Trophoblast cell (in vitro differentiated cells and primary cell): Measurements from ENCODE around the gene DDI2.

ENCODE experiments used
- DNase-seq, 2 donors: peaks; one replicate each; pipeline ENCODE4 v3.0.0-alpha.2; 2016
- H2AFZ ChIP-seq: 2 replicates; pipeline ENCODE4 v1.6.1; 2013; ENCODE audit warnings: low read length, moderate library complexity, mild to moderate bottlenecking; ENCODE audit not compliant: insufficient read depth, poor library complexity
- H2AK5ac ChIP-seq: 2 replicates; pipeline ENCODE4 v1.6.1; 2013; ENCODE audit warnings: mild to moderate bottlenecking, low read length
- H2BK120ac ChIP-seq: 2 replicates; pipeline ENCODE4 v1.6.1; 2013; ENCODE audit warnings: low read length, mild to moderate bottlenecking, moderate library complexity; ENCODE audit not compliant: insufficient read depth, poor library complexity
- H2BK12ac ChIP-seq: 2 replicates; pipeline ENCODE4 v1.6.1; 2013; ENCODE audit warnings: mild to moderate bottlenecking, low read length, moderate library complexity
- H2BK5ac ChIP-seq: 2 replicates; pipeline ENCODE4 v1.6.1; 2013; ENCODE audit warnings: low read length, low read depth, moderate library complexity, mild to moderate bottlenecking; ENCODE audit not compliant: poor library complexity
- H3K14ac ChIP-seq: 2 replicates; pipeline ENCODE4 v1.6.1; 2013; ENCODE audit warnings: mild to moderate bottlenecking, low read length
- H3K18ac ChIP-seq: 2 replicates; pipeline ENCODE4 v1.6.1; 2013; ENCODE audit warnings: mild to moderate bottlenecking, low read length
- H3K23ac ChIP-seq: 2 replicates; pipeline ENCODE4 v1.6.1; 2013; ENCODE audit warnings: low read length
- H3K27ac ChIP-seq: 2 replicates; pipeline ENCODE4 v1.5.1; 2013; ENCODE audit warnings: low read depth, mild to moderate bottlenecking, inconsistent platforms, low read length, moderate library complexity
- H3K27me3 ChIP-seq: 2 replicates; pipeline ENCODE4 v1.6.1; 2013; ENCODE audit warnings: inconsistent platforms, mild to moderate bottlenecking, low read length, moderate library complexity; ENCODE audit not compliant: insufficient read depth
- H3K36me3 ChIP-seq, 2 experiments: 1 replicate in 1 of 2; 2 replicates in 1 of 2; pipeline ENCODE4 v1.6.1; 2013; ENCODE audit warnings: low read length in 2 of 2, mild to moderate bottlenecking in 2 of 2, moderate library complexity in 1 of 2; ENCODE audit not compliant: insufficient read depth in 2 of 2, control insufficient read depth in 1 of 2
- H3K4ac ChIP-seq: 2 replicates; pipeline ENCODE4 v1.6.1; 2013; ENCODE audit warnings: low read depth, mild to moderate bottlenecking, low read length, moderate library complexity
- H3K4me1 ChIP-seq, 2 experiments: 1 replicate in 1 of 2; 2 replicates in 1 of 2; pipeline ENCODE4 v1.6.1; 2013; ENCODE audit warnings: low read length in 2 of 2, mild to moderate bottlenecking in 2 of 2, moderate library complexity in 1 of 2; ENCODE audit not compliant: insufficient read depth in 2 of 2, control insufficient read depth in 1 of 2
- H3K4me2 ChIP-seq: 2 replicates; pipeline ENCODE4 v1.6.1; 2013; ENCODE audit warnings: inconsistent platforms, mild to moderate bottlenecking, low read length, moderate library complexity
- H3K4me3 ChIP-seq: 2 replicates; pipeline ENCODE4 v1.5.1; 2013; ENCODE audit warnings: mild to moderate bottlenecking, low read depth, low read length, inconsistent platforms
- H3K79me1 ChIP-seq: one replicate; pipeline ENCODE4 v1.6.1; 2013; ENCODE audit warnings: low read length
- H3K79me2 ChIP-seq: 2 replicates; pipeline ENCODE4 v1.6.1; 2013; ENCODE audit warnings: low read length, mild to moderate bottlenecking; ENCODE audit not compliant: control insufficient read depth, insufficient read depth, poor library complexity
- H3K9ac ChIP-seq: 2 replicates; pipeline ENCODE4 v1.6.1; 2013; ENCODE audit warnings: mild to moderate bottlenecking, low read length
- H3K9me3 ChIP-seq: 2 replicates; pipeline ENCODE4 v1.6.1; 2013; ENCODE audit warnings: low read depth, mild to moderate bottlenecking, control low read depth, inconsistent platforms, low read length; ENCODE audit not compliant: insufficient read depth
- H4K12ac ChIP-seq: 2 replicates; pipeline ENCODE4 v1.6.1; 2013; ENCODE audit warnings: low read depth, mild to moderate bottlenecking, low read length, moderate library complexity
- H4K8ac ChIP-seq: 2 replicates; pipeline ENCODE4 v1.6.1; 2013; ENCODE audit warnings: low read depth, mild to moderate bottlenecking, low read length, moderate library complexity
- H4K91ac ChIP-seq: one replicate; pipeline ENCODE4 v1.6.1; 2013; ENCODE audit warnings: low read depth, mild to moderate bottlenecking, low read length, moderate library complexity
- WGBS: extraction: QIAGEN DNeasy Blood & Tissue Kit; methylation state at CpG from one replicate; pipeline ENCODE4 v1.1.7; 2013; ENCODE audit warnings: missing lambda C conversion rate; ENCODE audit not compliant: insufficient read length, insufficient coverage; ENCODE audit errors: extremely low coverage; 5-methylcytosine and 5-hydroxymethylcytosine counted together

DDI2 gene

GRCh38 chr1:15578921-15579682 lies 38.2 kb upstream of the DDI2 start:
- Histone ChIP-seq H3K79me1 (no peaks in the 10 kb centered on the region), H4K91ac (no peak overlapping the region), H3K4me3 (no peak overlapping the region)

GRCh38 chr1:15579683-15580047 lies 37.6 kb upstream of the DDI2 start:
- peaks cover 0 to 3% of the 10 kb centered on the region in 2 experiments for H3K36me3 ChIP-seq
- H3K18ac ChIP-seq: no peak overlapping the region
- H3K4me3 ChIP-seq: no peak overlapping the region
- no peak overlapping the region for H3K23ac ChIP-seq
- no peaks in the 10 kb centered on the region for H3K79me1 ChIP-seq
- H2AFZ ChIP-seq: no peak overlapping the region
- no peak overlapping the region for H4K8ac ChIP-seq
- H3K9ac ChIP-seq: no peak overlapping the region
- H2BK5ac ChIP-seq: no peak overlapping the region
- peaks cover 0 to 2% of the 10 kb centered on the region in 2 experiments for H3K4me1 ChIP-seq
- no peak overlapping the region for H3K14ac ChIP-seq
- H3K79me2 ChIP-seq: no peaks in the 10 kb centered on the region
- no peak overlapping the region for H4K12ac ChIP-seq
- no peak overlapping the region for H3K4ac ChIP-seq
- H3K9me3 ChIP-seq: no peaks in the 10 kb centered on the region
- H3K4me2 ChIP-seq: no peak overlapping the region
- H3K27me3 ChIP-seq: no peaks in the 10 kb centered on the region
- no peak overlapping the region for H4K91ac ChIP-seq
- no peak overlapping the region for H2BK12ac ChIP-seq
- H3K27ac ChIP-seq: no peak overlapping the region
- no peak overlapping the region for H2AK5ac ChIP-seq
- no peak for DNase-seq
- H2BK120ac ChIP-seq: no peak overlapping the region

More at GRCh38 chr1:15578921-15579682, 38.2 kb upstream of the DDI2 start:
- Histone ChIP-seq H2BK5ac (no peak overlapping the region), H3K27ac (no peak overlapping the region), H3K4me1 (no peaks in the 10 kb centered on the region), H2AK5ac (no peak overlapping the region), H3K18ac (no peak overlapping the region), H3K79me2 (no peaks in the 10 kb centered on the region), H2BK120ac (no peak overlapping the region), H3K27me3 (no peaks in the 10 kb centered on the region), H2BK12ac (no peak overlapping the region), H3K4me2 (no peak overlapping the region), H3K14ac (no peak overlapping the region), H2AFZ (no peak overlapping the region), H4K12ac (no peak overlapping the region), H3K4ac (no peak overlapping the region), H3K9ac (no peak overlapping the region), H3K9me3 (no peaks in the 10 kb centered on the region), H4K8ac (no peak overlapping the region), H3K36me3 (peaks cover 0 to 3% of the 10 kb centered on the region in 2 experiments), H3K23ac (no peak overlapping the region)
- no CpG with 5 or more reads among the region's 16 CpGs for WGBS
- DNase-seq: no peak

DNA sequence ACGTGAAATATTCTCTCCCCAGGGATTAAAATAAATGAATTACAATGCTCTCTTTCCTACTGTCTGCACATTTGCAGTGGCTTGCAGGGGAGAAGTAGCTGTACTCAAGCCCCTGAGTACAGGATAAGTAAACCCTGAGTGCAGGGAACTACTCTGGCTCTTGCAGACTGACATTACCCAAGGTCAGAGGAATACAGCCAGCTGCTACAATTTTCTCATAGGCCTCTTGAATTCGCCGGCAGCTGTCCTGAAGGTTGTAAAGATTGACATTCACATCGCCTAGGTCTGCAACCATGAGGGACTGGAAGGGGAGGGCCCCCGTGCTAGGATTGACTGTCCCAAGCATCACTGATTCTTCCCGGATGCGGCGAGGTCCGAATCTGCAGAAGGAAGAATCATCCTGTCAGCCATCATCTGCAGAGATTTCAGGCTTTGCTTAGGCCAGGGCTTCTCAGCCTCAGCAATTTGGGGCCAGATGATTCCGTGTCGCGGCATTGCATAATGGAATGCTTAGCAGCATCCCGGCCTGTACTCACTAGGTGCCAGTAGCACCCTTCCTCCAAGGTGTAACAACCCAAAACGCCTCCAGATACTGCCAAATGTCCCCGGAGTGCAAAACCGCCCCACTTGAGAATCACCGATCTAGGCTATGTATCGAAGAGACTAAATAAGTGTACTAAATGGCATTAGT lies 34.1 kb upstream of the DDI2 start:
- Histone ChIP-seq H3K4ac (no peak overlapping the region), H3K27ac (no peak overlapping the region), H3K4me3 (no peak overlapping the region), H4K12ac (no peak overlapping the region), H3K4me2 (no peak overlapping the region), H3K79me2 (no peaks in the 10 kb centered on the region), H3K27me3 (no peaks in the 10 kb centered on the region), H3K9me3 (peaks cover 2% of the 10 kb centered on the region), H3K4me1 (peaks cover 0 to 2% of the 10 kb centered on the region in 2 experiments), H3K14ac (no peak overlapping the region), H2AFZ (no peak overlapping the region), H3K36me3 (no peaks in the 10 kb centered on the region), H2BK5ac (no peak overlapping the region), H3K23ac (no peak overlapping the region), H4K91ac (no peak overlapping the region), H3K79me1 (peaks cover 2% of the 10 kb centered on the region), H2AK5ac (no peak overlapping the region), H3K18ac (no peak overlapping the region), H2BK120ac (no peak overlapping the region), H2BK12ac (no peak overlapping the region), H3K9ac (no peak overlapping the region), H4K8ac (no peak overlapping the region)
- no peak for DNase-seq
- no CpG with 5 or more reads among the region's 18 CpGs for WGBS

GRCh38 chr1:15584489-15585363 lies 32.5 kb upstream of the DDI2 start, which contains the start of gene AGMAT:
Gene AGMAT (minus strand): TSS chr1:15585051. CDS start chr1:15584967, 84 bp downstream.
- peaks cover 4% of the 10 kb centered on the region for H3K9me3 ChIP-seq
- peak within 1 kb of the TSS; percentile 94 for H3K4me2 ChIP-seq
- no CpG with 5 or more reads among the region's 68 CpGs for WGBS
- no peaks in the 10 kb centered on the region for H3K27me3 ChIP-seq
- no peak within 1 kb of the TSS for H2BK120ac ChIP-seq
- peak in 1 of 2 donors; percentile 42 for DNase-seq
- H2AFZ ChIP-seq: peak within 1 kb of the TSS; percentile 21
- no peak within 1 kb of the TSS for H3K27ac ChIP-seq
- H3K14ac ChIP-seq: no peak within 1 kb of the TSS
- no peak within 1 kb of the TSS for H3K4ac ChIP-seq
- H4K91ac ChIP-seq: no peak within 1 kb of the TSS
- peak within 1 kb of the TSS; percentile 36 for H3K9ac ChIP-seq
- H3K79me2 ChIP-seq: no peaks in the 10 kb centered on the region
- peaks cover 0 to 2% of the 10 kb centered on the region in 2 experiments for H3K4me1 ChIP-seq
- H2BK12ac ChIP-seq: no peak within 1 kb of the TSS
- H3K79me1 ChIP-seq: peaks cover 2% of the 10 kb centered on the region
- H2AK5ac ChIP-seq: no peak within 1 kb of the TSS
- no peak within 1 kb of the TSS for H3K23ac ChIP-seq
- H3K18ac ChIP-seq: no peak within 1 kb of the TSS
- peak within 1 kb of the TSS; percentile 21 for H4K12ac ChIP-seq
- H4K8ac ChIP-seq: peak within 1 kb of the TSS; percentile 3
- H2BK5ac ChIP-seq: no peak within 1 kb of the TSS
- no peaks in the 10 kb centered on the region for H3K36me3 ChIP-seq
- H3K4me3 ChIP-seq: peak within 1 kb of the TSS; percentile 70
